Thyroid gland (tissue), 4 donors: ENCODE data around the gene SIPA1L3. TPM values are rescaled to one million over a fixed set of nuclear protein-coding genes. Genes with fewer than 3 reads are reported as not detected.

Source experiments
- DNase-seq, 2 donors: peaks; one replicate each; pipeline ENCODE4 v3.0.0-alpha.2; 2019
- H3K27ac ChIP-seq, 3 donors: fragments of 200-600 bp; sonication (generic); 1 replicate in 2 of 3; 2 replicates in 1 of 3; pipeline ENCODE4 v1.5.1; 2016 to 2019; ENCODE audit warnings: mild to moderate bottlenecking in 1 of 3, moderate library complexity in 1 of 3
- H3K27me3 ChIP-seq: fragments of 200-600 bp; sonication (generic); one replicate; pipeline ENCODE4 v1.5.1; 2019
- H3K36me3 ChIP-seq, 2 donors: fragments of 200-600 bp; sonication (generic); one replicate each; pipeline ENCODE4 v1.5.1; 2016 to 2019
- H3K4me1 ChIP-seq, 2 donors: fragments of 200-600 bp; sonication (generic); one replicate each; pipeline ENCODE4 v1.5.1; 2017 to 2019
- H3K4me3 ChIP-seq, 3 donors: fragments of 200-600 bp; sonication (generic); replicated peaks in 1 of 3; 1 replicate in 2 of 3; 2 replicates in 1 of 3; pipeline ENCODE4 v1.5.1; 2016; ENCODE audit warnings: mild to moderate bottlenecking in 1 of 3
- H3K9me3 ChIP-seq: fragments of 200-600 bp; sonication (generic); one replicate; pipeline ENCODE4 v1.5.1; 2017
- CTCF ChIP-seq, 6 experiments: fragments of 200-600 bp in 3 of 6; fragments of 450-650 bp in 3 of 6; sonication (generic) in 3 of 6; IDR thresholded peaks; one replicate each; pipeline ENCODE4 v1.5.1; 2016 to 2019; ENCODE audit warnings: antibody characterized with exemption in 6 of 6, mild to moderate bottlenecking in 2 of 6, inconsistent platforms in 1 of 6, moderate library complexity in 1 of 6
- POLR2A ChIP-seq, 2 donors: fragments of 450-650 bp; IDR thresholded peaks; one replicate each; pipeline ENCODE4 v1.6.1; 2017; ENCODE audit warnings: antibody characterized with exemption in 2 of 2, mild to moderate bottlenecking in 2 of 2, moderate library complexity in 1 of 2
- WGBS, 2 donors: methylation state at CpG; one replicate each; pipeline ENCODE4 v1.1.5; 2017; 5-methylcytosine and 5-hydroxymethylcytosine counted together
- intact Hi-C: fragments of 100-400 bp; cut with DNase I; formaldehyde crosslinking; loops from one replicate; pipeline ENCODE4 v1.15.1; 2023
- total RNA-seq, 4 donors: library from RNA; depleted of rRNA; stranded (reverse); fragments of >200 nt; gene quantifications; one replicate each; pipeline ENCODE4 v1.2.3, GENCODE V29; 2016

SIPA1L3 gene
- total RNA-seq, 4 donors from 2014 or later, result 39.4 to 130 (median 116) TPM

GRCh38 chr19:38013913-38014580 lies 107.0 kb downstream of the SIPA1L3 start:
- WGBS, 2 donors, result 52% methylated on average over 9 to 11 of the region's 11 CpGs

GRCh38 chr19:38015216-38015615 lies 108.2 kb downstream of the SIPA1L3 start:
- H3K27ac ChIP-seq, result peak overlapping the region; percentile 68 to 73 (median 72)
- no peaks in the 10 kb centered on the region for H3K36me3 ChIP-seq
- intact Hi-C loops, result no loop called here
- peak in 1 of 2 donors; percentile 48 for DNase-seq
- 90 to 93% methylated on average over 6 of the region's 6 CpGs for WGBS, 2 donors
- H3K4me3 ChIP-seq, result no peak overlapping the region
- H3K27me3 ChIP-seq, result no peaks in the 10 kb centered on the region
- TF ChIP-seq CTCF (IDR thresholded peaks at IDR 0.05) (no peak), POLR2A (IDR thresholded peaks at IDR 0.05) (no peak)
- H3K9me3 ChIP-seq, result no peaks in the 10 kb centered on the region
- peaks cover 49% of the 10 kb centered on the region in 2 donors for H3K4me1 ChIP-seq

More at GRCh38 chr19:38013913-38014580, 107.0 kb downstream of the SIPA1L3 start:
- Histone ChIP-seq H3K4me1 (peaks cover 53 to 59% of the 10 kb centered on the region in 2 donors), H3K9me3 (no peaks in the 10 kb centered on the region), H3K27ac (peak overlapping the region; percentile 68 to 73 (median 72)), H3K36me3 (no peaks in the 10 kb centered on the region), H3K4me3 (no peak overlapping the region), H3K27me3 (no peaks in the 10 kb centered on the region)
- intact Hi-C loops, result no loop called here
- peak; percentile 86 to 88 for DNase-seq
- TF ChIP-seq CTCF (IDR thresholded peaks at IDR 0.05) (no peak), POLR2A (IDR thresholded peaks at IDR 0.05) (peak in 1 of 2 donors; percentile 28)

GRCh38 chr19:38015761-38016160 lies 108.8 kb downstream of the SIPA1L3 start:
- WGBS, 2 donors, result 34 to 39% methylated on average over 7 of the region's 7 CpGs
- peak; percentile 68 to 84 for DNase-seq

GRCh38 chr19:38017401-38018151 lies 110.6 kb downstream of the SIPA1L3 start:
- intact Hi-C loops, result no loop called here
- no peaks in the 10 kb centered on the region for H3K36me3 ChIP-seq
- no peak overlapping the region for H3K27ac ChIP-seq
- H3K4me1 ChIP-seq, result peaks cover 37 to 42% of the 10 kb centered on the region in 2 donors
- H3K27me3 ChIP-seq, result no peaks in the 10 kb centered on the region
- H3K4me3 ChIP-seq, result no peak overlapping the region
- no peaks in the 10 kb centered on the region for H3K9me3 ChIP-seq
- DNase-seq, result no peak
- TF ChIP-seq CTCF (IDR thresholded peaks at IDR 0.05) (no peak), POLR2A (IDR thresholded peaks at IDR 0.05) (no peak)
- WGBS, 2 donors, result 92 to 93% methylated on average over 6 of the region's 6 CpGs

More at GRCh38 chr19:38015761-38016160, 108.8 kb downstream of the SIPA1L3 start:
- H3K4me3 ChIP-seq, result no peak overlapping the region
- H3K27me3 ChIP-seq, result no peaks in the 10 kb centered on the region
- no peaks in the 10 kb centered on the region for H3K36me3 ChIP-seq
- peak overlapping the region; percentile 68 to 73 (median 72) for H3K27ac ChIP-seq
- no peak for TF ChIP-seq POLR2A (IDR thresholded peaks at IDR 0.05)
- TF ChIP-seq CTCF (IDR thresholded peaks at IDR 0.05), result no peak
- H3K4me1 ChIP-seq, result peaks cover 49 to 52% of the 10 kb centered on the region in 2 donors
- intact Hi-C loops, result no loop called here
- H3K9me3 ChIP-seq, result no peaks in the 10 kb centered on the region
